Spinal cord (tissue), 10 donors: ENCODE data around the gene INAVA. TPM values are rescaled to one million over a fixed set of nuclear protein-coding genes. Genes with fewer than 3 reads are reported as not detected.
"Not testable (repeated sequence)": the region's sequence is repeated elsewhere in the genome, so short reads cannot be mapped to it uniquely, and the experiment has no call there.

Experiments used
- DNase-seq, 6 donors: peaks; one replicate each; pipeline versions ENCODE4 v3.0.0 to v3.0.0-alpha.2; 2013 to 2015; ENCODE audit warnings: low spot score in 6 of 6, low read depth in 4 of 6
- H3K27ac ChIP-seq: one replicate; pipeline ENCODE4 v1.5.1; 2013; ENCODE audit warnings: low read depth, low read length, control low read depth
- H3K27me3 ChIP-seq: one replicate; pipeline ENCODE4 v1.6.1; 2013; ENCODE audit warnings: low read length; ENCODE audit not compliant: control insufficient read depth, insufficient read depth
- H3K36me3 ChIP-seq: one replicate; pipeline ENCODE4 v1.6.1; 2013; ENCODE audit warnings: low read length; ENCODE audit not compliant: control insufficient read depth, insufficient read depth
- H3K4me1 ChIP-seq: one replicate; pipeline ENCODE4 v1.6.1; 2013; ENCODE audit warnings: low read length; ENCODE audit not compliant: control insufficient read depth, insufficient read depth
- H3K4me3 ChIP-seq: one replicate; pipeline ENCODE4 v1.5.1; 2013; ENCODE audit warnings: low read depth, low read length, control low read depth
- H3K9me3 ChIP-seq: one replicate; pipeline ENCODE4 v1.6.1; 2013; ENCODE audit warnings: low read length; ENCODE audit not compliant: control insufficient read depth, insufficient read depth
- WGBS: methylation state at CpG from one replicate; pipeline ENCODE4 v1.1.5; 2013; ENCODE audit warnings: missing lambda C conversion rate; ENCODE audit not compliant: insufficient coverage; 5-methylcytosine and 5-hydroxymethylcytosine counted together
- polyA plus RNA-seq, 2 donors: library from polyadenylated mRNA; unstranded; fragments of 120-200 nt; gene quantifications; one replicate each; pipeline ENCODE4 v1.2.1, GENCODE V29; 2013; ENCODE audit not compliant: insufficient read length in 2 of 2
- total RNA-seq, 2 donors: library from RNA; depleted of rRNA in 1 of 2; stranded (reverse); fragments of 120-200 nt in 1 of 2; fragments of >200 nt in 1 of 2; gene quantifications; one replicate each; pipeline versions ENCODE4 v1.2.3 to v1.2.4, GENCODE V29; 2013 to 2014
- donor health status: healthy.

The INAVA gene
- total and polyA plus RNA-seq, 4 donors, result 3.5 to 19.5 (median 12.3) TPM

DNA sequence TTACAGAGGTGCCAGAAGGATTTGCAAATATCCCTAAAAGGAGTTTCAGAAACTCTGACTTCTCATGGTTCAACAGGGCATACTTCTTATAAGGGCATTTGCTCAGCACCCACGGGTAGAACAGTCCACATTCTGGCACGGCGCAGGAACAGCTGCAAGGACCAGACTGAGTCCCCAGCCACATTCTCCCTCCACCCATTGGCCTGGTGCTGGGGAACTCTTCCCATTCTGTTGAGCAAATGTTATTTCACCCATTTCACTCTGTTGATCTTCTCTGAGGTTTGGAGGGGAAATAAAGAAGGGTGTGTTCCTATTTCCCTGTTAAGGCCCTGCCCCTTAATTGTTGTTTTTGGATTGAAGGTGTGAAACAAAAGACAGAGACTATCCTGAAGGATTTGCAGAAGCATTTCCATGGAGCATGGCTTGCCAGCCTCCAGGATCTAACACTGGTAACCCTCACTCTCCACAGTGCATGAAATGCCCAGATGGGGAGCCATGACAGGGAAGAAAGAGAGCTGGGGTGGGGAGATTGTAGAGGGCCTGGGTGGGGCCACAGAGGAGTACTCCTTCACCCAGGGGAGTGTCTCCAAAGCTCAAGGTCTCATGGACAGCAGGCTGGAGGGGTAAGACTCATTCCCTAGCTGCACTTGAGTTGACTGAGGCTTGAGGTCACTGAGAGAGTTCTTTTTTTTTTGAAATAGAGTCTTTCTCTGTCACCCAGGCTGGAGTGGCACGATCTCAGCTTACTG, 35.0 kb downstream of the INAVA start:
- DNase-seq, result peak in 1 of 6 donors; percentile 36
- 81% methylated on average over 4 of the region's 4 CpGs for WGBS

DNA sequence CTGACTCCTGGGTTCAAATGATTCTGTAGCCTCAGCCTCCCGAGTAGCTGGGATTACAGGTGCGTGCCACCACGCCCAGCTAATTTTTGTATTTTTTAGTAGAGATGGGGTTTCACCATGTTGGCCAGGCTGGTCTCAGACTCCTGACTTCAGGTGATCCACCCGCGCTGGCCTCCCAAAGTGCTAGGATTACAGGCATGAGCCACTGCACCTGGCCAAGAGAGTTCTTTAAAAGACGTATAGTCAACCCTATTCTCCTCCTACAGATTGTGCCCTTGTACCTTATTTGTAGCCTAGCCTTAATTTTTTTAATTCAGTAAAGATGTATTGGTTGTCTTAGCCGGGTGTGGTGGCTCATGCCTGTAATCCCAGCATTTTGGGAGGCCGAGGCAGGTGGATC, 35.6 kb downstream of the INAVA start:
- H3K4me1 ChIP-seq, H3K4me3 ChIP-seq, H3K27me3 ChIP-seq, H3K9me3 ChIP-seq, DNase-seq, H3K36me3 ChIP-seq, H3K27ac ChIP-seq: not testable (repeated sequence)
- 96% methylated on average over 5 of the region's 8 CpGs for WGBS

More for the DNA sequence above, 35.0 kb downstream of the INAVA start:
- Histone ChIP-seq H3K4me3 (no peak overlapping the region), H3K36me3 (no peaks in the 10 kb centered on the region), H3K27me3 (no peaks in the 10 kb centered on the region), H3K4me1 (no peaks in the 10 kb centered on the region), H3K27ac (no peak overlapping the region), H3K9me3 (no peaks in the 10 kb centered on the region)

GRCh38 chr1:200931776-200932175, 37.1 kb downstream of the INAVA start:
- 86% methylated on average over 2 of the region's 2 CpGs for WGBS
- no peaks in the 10 kb centered on the region for H3K9me3 ChIP-seq
- no peaks in the 10 kb centered on the region for H3K4me1 ChIP-seq
- H3K27ac ChIP-seq, result no peak overlapping the region
- H3K27me3 ChIP-seq, result no peaks in the 10 kb centered on the region
- no peak for DNase-seq
- no peak overlapping the region for H3K4me3 ChIP-seq
- H3K36me3 ChIP-seq, result no peaks in the 10 kb centered on the region

DNA sequence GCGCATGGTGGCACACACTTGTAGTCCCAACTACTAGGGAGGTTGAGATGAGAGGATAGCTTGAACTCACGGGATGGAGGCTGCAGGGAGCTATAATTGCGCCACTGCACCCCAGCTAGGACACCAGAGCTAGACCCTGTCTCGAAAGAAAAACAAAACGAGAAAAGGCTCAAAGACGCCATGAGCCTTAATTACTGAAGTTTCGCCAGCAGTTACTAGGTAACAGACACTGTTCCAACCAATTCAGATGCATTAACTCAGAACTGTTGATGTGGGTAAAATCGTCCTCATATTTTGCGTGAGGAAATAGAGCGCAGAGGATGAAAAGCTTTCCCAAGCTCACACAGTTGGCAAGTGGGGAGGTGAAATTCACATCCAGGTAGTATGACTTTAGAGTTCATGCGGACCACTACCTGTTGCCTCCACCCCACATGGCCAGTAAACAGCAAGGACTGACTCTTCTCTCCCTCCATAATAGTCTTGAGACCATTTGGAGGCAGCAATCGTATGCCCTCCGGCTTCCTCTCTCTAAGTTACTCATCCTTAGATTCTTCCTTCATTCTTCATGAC, 40.1 kb downstream of the INAVA start:
- no peaks in the 10 kb centered on the region for H3K4me1 ChIP-seq

DNA sequence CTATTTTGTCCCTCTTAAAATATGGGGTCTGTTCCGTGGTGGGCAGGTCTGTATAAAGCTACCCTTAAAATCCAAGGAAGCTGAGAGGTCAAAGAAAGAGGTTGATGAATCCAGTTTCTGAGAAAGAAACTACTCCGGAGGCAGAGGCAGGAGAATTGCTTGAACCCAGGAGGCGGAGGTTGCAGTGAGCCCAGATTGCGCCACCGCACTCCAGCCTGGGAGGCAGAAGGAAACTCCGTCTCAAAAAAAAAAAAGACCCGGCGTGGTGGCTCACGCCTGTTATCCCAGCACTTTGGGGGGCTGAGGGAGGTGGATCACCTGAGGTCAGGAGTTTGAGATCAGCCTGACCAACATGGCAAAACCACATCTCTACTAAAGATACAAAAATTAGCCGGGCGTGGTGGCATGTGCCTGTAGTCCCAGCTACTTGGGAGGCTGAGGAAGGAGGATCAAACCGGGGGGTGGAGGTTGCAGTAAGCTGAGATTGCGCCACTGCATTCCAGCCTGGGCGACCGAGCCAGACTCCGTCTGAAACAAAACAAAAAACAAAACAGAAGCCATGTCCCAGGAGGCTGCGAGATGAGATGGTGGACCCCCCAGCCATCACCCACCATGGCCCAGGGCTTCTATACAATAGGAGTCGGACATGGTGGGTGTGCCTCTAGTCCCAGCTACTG, 40.7 kb downstream of the INAVA start:
- not testable (repeated sequence) for H3K4me3 ChIP-seq, H3K36me3 ChIP-seq, H3K27ac ChIP-seq, H3K27me3 ChIP-seq, H3K4me1 ChIP-seq, DNase-seq, H3K9me3 ChIP-seq
- 92% methylated on average over 9 of the region's 18 CpGs for WGBS

More for the DNA sequence above, 40.1 kb downstream of the INAVA start:
- no peaks in the 10 kb centered on the region for H3K27me3 ChIP-seq
- no peak overlapping the region for H3K4me3 ChIP-seq
- H3K36me3 ChIP-seq, result no peaks in the 10 kb centered on the region
- H3K27ac ChIP-seq, result no peak overlapping the region
- no peak for DNase-seq
- WGBS, result 90% methylated on average over 7 of the region's 13 CpGs
- no peaks in the 10 kb centered on the region for H3K9me3 ChIP-seq

DNA sequence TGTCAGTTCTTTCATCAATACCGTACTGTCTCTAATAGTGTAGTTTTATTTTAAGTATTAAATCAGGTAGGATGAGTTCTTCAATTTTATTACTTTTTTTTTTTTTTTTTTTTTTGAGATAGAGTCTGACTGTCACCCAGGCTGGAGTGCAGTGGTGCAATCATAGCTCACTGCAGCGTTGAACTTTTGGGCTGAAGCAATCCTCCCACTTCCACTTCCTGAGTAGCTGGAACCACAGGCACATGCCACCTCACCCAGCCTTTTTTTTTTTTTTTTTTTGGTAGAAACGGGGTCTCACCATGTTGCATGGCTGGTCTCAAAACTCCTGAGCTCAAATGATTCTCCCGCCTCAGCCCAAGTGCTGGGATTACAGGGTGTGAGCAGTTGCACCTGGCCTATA, 44.3 kb downstream of the INAVA start:
- no peaks in the 10 kb centered on the region for H3K4me1 ChIP-seq
- no peak overlapping the region for H3K27ac ChIP-seq
- H3K36me3 ChIP-seq, result no peaks in the 10 kb centered on the region
- no peaks in the 10 kb centered on the region for H3K9me3 ChIP-seq
- no peak overlapping the region for H3K4me3 ChIP-seq
- WGBS, result 80% methylated on average over 1 of the region's 4 CpGs
- no peaks in the 10 kb centered on the region for H3K27me3 ChIP-seq
- no peak for DNase-seq

GRCh38 chr1:200945111-200945510, 50.4 kb downstream of the INAVA start:
- Histone ChIP-seq H3K4me3 (no peak overlapping the region), H3K36me3 (no peaks in the 10 kb centered on the region), H3K4me1 (peaks cover 5% of the 10 kb centered on the region), H3K9me3 (peaks cover 5% of the 10 kb centered on the region), H3K27me3 (no peaks in the 10 kb centered on the region), H3K27ac (no peak overlapping the region)
- no CpG with 5 or more reads among the region's 3 CpGs for WGBS
- no peak for DNase-seq

DNA sequence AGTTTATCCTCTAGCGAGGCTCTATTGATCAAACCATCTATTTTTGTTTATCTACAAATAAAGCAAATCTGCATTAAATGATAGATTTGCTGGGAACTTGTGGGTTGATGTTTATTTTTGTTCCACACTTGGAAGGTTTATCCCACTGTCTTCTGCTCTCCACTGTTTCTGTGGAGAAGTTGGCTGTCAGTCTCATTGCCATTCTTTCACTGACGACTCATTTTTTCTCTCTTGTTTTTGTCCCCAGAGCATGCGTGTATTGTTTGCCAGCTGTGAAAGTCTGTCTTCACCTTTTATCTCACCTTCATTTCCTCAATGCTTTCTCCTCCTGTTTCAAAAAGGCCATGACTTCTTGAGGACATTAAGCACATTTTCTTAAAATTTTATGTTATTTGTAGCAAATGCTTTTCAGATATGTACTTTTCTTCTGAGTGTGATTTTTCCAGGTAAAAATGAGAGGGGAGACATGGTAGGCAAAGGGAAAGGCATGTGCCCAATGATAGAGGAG, 52.4 kb downstream of the INAVA start:
- H3K27me3 ChIP-seq, result no peaks in the 10 kb centered on the region
- no peak for DNase-seq
- H3K4me1 ChIP-seq, result peaks cover 5% of the 10 kb centered on the region
- no peaks in the 10 kb centered on the region for H3K36me3 ChIP-seq
- no peak overlapping the region for H3K27ac ChIP-seq
- H3K4me3 ChIP-seq, result no peak overlapping the region
- peaks cover 5% of the 10 kb centered on the region for H3K9me3 ChIP-seq
- 83% methylated on average over 2 of the region's 3 CpGs for WGBS

DNA sequence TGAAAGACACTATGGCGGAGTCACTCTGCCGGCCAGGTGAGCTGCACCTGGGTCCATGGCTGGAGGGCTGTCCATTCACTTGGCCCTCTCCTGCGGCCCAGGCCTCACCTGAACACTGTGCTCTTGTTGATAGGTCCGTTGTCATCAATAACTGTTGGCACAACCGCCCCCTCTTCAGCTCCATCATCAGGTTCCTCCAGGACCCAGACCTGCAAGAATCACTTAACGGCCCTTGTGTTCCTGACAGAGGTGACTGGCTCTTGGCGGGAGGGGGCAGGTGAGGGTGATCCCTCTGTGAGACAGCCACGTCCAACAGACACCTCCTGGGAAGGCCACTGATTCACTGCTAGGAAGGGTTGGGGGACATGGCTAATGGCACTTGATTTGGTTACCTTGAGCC, 54.9 kb downstream of the INAVA start:
- Histone ChIP-seq H3K4me1 (peaks cover 5% of the 10 kb centered on the region), H3K4me3 (no peak overlapping the region), H3K27ac (no peak overlapping the region), H3K27me3 (no peaks in the 10 kb centered on the region), H3K9me3 (peaks cover 5% of the 10 kb centered on the region), H3K36me3 (no peaks in the 10 kb centered on the region)
- no peak for DNase-seq
- WGBS, result 95% methylated on average over 7 of the region's 8 CpGs
